Lower lobe of right lung (tissue), 2 donors: ENCODE results near the gene ENAH. TPM values are rescaled to one million over a fixed set of nuclear protein-coding genes. Genes with fewer than 3 reads are reported as not detected.

Experiments used
- ATAC-seq, 2 donors: fragments of 200-7000 bp; cut with Tn5 transposase; one replicate each; pipeline ENCODE4 v1.9.1; 2020 to 2022; ENCODE audit warnings: mild to moderate bottlenecking in 2 of 2, moderate library complexity in 2 of 2
- DNase-seq: peaks from one replicate; pipeline ENCODE4 v3.0.0-alpha.2; 2020
- H3K27ac ChIP-seq: fragments of 200-600 bp; one replicate; pipeline ENCODE4 v1.8.0; 2022
- H3K27me3 ChIP-seq: fragments of 200-600 bp; one replicate; pipeline ENCODE4 v1.8.0; 2022; ENCODE audit warnings: low read depth
- H3K36me3 ChIP-seq: fragments of 200-600 bp; one replicate; pipeline ENCODE4 v1.8.0; 2022; ENCODE audit warnings: mild to moderate bottlenecking
- H3K4me1 ChIP-seq: fragments of 200-600 bp; one replicate; pipeline ENCODE4 v1.8.0; 2022
- H3K4me3 ChIP-seq: fragments of 200-600 bp; one replicate; pipeline ENCODE4 v1.8.0; 2022; ENCODE audit warnings: mild to moderate bottlenecking
- H3K9me3 ChIP-seq: fragments of 200-600 bp; one replicate; pipeline ENCODE4 v1.8.0; 2022
- intact Hi-C: fragments of 100-400 bp; cut with DNase I; formaldehyde crosslinking; loops from one replicate; pipeline ENCODE4 v1.11.0; 2022
- total RNA-seq: library from RNA; stranded (reverse); fragmentation: NEBNext Ultra II Directional; extraction: Animal tissue kit (Norgen Biotek cat#: 25700); gene quantifications from one replicate; pipeline ENCODE4 v1.2.1, GENCODE V29; 2021
- TF ChIP-seq, protein P1 (sequence below): fragments of 200-600 bp; IDR thresholded peaks from one replicate; pipeline ENCODE4 v1.8.0; 2022; ENCODE audit warnings: antibody characterized with exemption, mild to moderate bottlenecking
- donor health status: DM: no; HTN: yes; CAD: no; lungs with severe emphysema.

Gene ENAH
- total RNA-seq, 1 donor from 2014 or later: 51.4 TPM

DNA sequence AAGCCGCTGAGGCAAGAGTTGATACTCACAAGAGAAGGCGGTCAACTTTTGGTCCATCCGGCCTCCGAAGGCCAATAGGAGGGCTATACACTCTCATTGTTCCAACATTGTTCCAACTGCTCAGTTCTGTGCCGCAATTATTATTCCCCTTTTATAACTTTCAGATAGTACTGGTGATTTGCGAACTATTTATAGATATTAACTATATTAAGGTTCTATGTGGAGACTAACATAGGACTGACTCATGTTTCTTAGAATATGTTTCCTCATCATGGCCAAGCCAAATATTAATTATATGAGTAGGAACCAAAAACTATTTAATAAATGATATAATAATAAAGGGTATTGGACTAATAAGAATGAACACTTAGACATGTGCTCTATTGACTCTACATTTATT, 128.4 kb downstream of the ENAH start:
- no peak overlapping the region for H3K4me3 ChIP-seq
- no peak overlapping the region for H3K27ac ChIP-seq
- no peaks in the 10 kb centered on the region for H3K9me3 ChIP-seq
- H3K4me1 ChIP-seq: no peaks in the 10 kb centered on the region
- intact Hi-C loops: no loop called here
- ATAC-seq (no peak), DNase-seq (no peak)
- no peaks in the 10 kb centered on the region for H3K36me3 ChIP-seq
- H3K27me3 ChIP-seq: no peaks in the 10 kb centered on the region
- TF ChIP-seq, protein P1, sequence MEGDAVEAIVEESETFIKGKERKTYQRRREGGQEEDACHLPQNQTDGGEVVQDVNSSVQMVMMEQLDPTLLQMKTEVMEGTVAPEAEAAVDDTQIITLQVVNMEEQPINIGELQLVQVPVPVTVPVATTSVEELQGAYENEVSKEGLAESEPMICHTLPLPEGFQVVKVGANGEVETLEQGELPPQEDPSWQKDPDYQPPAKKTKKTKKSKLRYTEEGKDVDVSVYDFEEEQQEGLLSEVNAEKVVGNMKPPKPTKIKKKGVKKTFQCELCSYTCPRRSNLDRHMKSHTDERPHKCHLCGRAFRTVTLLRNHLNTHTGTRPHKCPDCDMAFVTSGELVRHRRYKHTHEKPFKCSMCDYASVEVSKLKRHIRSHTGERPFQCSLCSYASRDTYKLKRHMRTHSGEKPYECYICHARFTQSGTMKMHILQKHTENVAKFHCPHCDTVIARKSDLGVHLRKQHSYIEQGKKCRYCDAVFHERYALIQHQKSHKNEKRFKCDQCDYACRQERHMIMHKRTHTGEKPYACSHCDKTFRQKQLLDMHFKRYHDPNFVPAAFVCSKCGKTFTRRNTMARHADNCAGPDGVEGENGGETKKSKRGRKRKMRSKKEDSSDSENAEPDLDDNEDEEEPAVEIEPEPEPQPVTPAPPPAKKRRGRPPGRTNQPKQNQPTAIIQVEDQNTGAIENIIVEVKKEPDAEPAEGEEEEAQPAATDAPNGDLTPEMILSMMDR: no peak

DNA sequence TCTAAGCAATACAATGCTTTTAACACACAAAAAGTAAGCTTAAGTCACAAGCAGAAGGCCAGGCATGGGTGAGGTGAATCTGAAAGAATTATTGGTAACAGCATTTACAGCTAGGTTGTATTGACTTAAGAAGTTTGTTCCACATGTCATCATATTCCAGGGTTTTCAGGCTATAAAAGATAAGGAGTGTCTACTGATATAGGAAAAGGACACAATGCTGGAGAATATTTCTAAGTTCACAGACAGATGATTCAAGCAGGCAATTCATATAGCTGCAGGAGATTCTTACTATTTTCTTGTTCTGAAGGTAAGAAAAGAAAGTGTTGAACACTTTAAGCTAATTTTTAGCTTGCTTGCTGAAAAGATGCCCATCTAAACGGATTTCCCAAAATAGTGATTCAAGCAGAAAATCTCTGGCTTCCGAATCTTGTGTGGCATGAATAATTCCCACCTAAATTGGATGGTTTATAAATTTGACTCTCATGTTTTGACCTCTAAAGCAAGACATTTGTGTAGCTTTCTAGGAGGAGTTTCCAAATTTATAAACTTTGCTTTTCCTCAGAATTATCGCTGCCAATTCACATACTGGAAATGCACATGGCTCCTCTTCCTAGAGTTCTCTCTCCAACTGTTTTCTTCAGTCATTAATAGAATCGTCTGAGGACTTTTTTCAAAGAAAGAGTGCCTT, 129.5 kb downstream of the ENAH start:
- DNase-seq (no peak), ATAC-seq (no peak)
- H3K27ac ChIP-seq: no peak overlapping the region
- H3K4me3 ChIP-seq: no peak overlapping the region
- TF ChIP-seq, protein P1: no peak
- intact Hi-C loops: no loop called here
- H3K9me3 ChIP-seq: no peaks in the 10 kb centered on the region
- peaks cover 7% of the 10 kb centered on the region for H3K36me3 ChIP-seq
- no peaks in the 10 kb centered on the region for H3K27me3 ChIP-seq
- H3K4me1 ChIP-seq: no peaks in the 10 kb centered on the region

DNA sequence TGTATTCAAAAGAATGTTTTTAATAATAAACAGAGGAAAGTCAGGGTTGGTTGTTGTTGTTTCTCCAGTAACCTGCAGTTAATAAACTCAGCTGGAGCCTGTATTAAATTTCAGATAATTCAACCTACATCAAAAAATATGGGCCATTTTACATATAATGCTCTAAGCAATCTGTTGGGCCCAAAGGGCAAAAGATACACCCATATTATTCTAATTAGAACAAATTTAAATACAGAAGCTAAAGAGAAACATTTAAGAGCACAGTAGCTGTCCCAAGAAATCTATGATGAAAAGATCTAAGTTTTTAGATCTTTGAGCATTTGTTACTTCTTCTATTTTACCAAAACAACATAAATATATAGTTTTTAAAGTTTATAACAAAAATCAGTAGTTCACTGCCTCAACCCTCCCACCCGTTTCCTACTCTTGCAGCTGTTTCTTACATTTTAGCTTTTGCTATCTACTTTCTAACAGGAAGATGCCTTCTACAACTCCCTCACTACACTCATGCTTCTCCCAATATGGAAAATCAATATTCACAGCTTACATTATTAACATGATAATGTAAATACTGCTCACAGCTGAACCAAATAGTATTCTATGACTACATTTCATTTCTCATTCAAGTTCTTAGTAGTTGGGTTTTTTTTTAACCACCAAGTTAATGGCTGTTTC, 130.2 kb downstream of the ENAH start:
- Histone ChIP-seq H3K27me3 (no peaks in the 10 kb centered on the region), H3K4me3 (no peak overlapping the region), H3K36me3 (peaks cover 7% of the 10 kb centered on the region), H3K9me3 (no peaks in the 10 kb centered on the region), H3K27ac (no peak overlapping the region), H3K4me1 (no peaks in the 10 kb centered on the region)
- DNase-seq: no peak
- TF ChIP-seq, protein P1: no peak
- ATAC-seq: no peak
- intact Hi-C loops: no loop called here

DNA sequence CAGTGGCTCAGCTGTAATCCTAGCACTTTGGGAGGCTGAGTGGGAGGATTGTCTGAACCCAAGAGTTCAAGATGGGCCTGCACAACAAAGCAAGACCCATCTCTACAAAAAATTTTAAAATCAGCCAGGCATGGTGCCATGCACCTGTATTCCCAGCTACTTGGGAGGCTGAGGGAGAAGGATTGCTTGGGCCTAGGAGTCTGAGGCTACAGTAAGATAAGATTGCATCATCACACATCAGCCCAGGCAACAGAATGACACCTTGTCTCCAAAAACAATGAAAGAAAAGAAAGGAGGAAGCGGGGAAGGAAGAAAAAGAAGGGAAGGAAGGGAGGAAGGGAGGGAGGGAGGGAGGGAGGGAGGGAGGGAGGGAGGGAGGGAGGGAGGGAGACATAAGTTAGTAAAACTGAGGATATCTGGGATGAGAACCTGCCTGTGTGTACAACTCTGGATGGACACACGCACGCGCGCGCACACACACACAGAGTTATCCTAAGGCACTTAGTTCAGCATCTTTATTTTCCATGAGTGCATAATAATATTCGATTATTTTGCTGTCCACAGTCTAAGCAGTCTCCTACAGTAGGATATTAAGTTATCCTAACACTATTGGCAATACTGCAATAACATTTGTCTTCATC, 132.2 kb downstream of the ENAH start:
- ATAC-seq: no peak
- Histone ChIP-seq H3K9me3 (no peaks in the 10 kb centered on the region), H3K4me1 (no peaks in the 10 kb centered on the region), H3K36me3 (peaks cover 12% of the 10 kb centered on the region), H3K27me3 (no peaks in the 10 kb centered on the region), H3K27ac (no peak overlapping the region), H3K4me3 (no peak overlapping the region)
- DNase-seq: no peak
- TF ChIP-seq, protein P1: no peak
- intact Hi-C loops: no loop called here

DNA sequence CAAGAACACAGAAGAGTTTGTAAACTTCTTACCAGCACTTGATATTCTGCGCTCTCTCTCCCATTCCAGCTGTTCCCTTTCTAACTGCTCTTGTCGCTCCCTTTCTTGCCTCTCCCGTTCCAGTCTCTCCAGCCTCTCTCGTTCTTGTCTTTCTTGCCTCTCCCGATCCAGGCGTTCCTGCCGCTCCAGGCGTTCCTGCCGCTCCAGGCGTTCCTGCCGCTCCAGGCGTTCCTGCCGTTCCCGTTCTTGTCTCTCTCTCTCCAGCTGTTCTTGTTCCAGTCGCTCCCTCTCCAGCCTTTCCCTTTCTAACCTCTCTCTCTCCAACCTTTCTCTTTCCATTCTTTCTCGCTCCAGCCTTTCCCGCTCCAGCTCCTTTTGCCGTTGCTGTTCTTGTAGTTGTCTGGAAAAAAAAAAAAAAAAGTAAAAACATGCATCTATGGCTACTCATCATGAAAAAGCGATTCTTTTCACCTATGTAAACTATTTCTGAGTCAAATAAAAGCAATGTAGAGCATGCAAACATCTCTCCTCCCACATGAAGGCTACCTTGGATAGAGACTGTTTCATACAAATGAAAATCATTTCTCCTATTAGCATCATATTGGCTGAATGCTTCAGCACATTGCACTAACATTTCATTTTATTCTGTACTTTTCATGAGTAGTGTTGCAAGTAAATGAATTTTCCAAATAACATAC, 133.6 kb downstream of the ENAH start:
- DNase-seq (no peak), ATAC-seq (no peak)
- Histone ChIP-seq H3K36me3 (peaks cover 12% of the 10 kb centered on the region), H3K27me3 (no peaks in the 10 kb centered on the region), H3K4me3 (no peak overlapping the region), H3K9me3 (no peaks in the 10 kb centered on the region), H3K4me1 (no peaks in the 10 kb centered on the region), H3K27ac (no peak overlapping the region)
- TF ChIP-seq, protein P1: no peak
- intact Hi-C loops: no loop called here
